A549 treated with Hydrocortisone at 1 μM for 4 hours (cell line): ENCODE data around the gene KDM5B. TPM values are rescaled to one million over a fixed set of nuclear protein-coding genes. Genes with fewer than 3 reads are reported as not detected.

Experiments used
- total RNA-seq: library from RNA; stranded (reverse); fragments of 200-300 nt; extraction: Qiagen RNA extraction; gene quantifications from 5 replicates; pipeline ENCODE4 v1.2.3, GENCODE V29; 2022

Gene KDM5B
- total RNA-seq: 12.6 to 19.2 TPM (median 15.5 TPM) in 5 replicates

GRCh38 chr1:202807926-202808757, at the start of gene KDM5B:
TSS of gene KDM5B (minus strand) at chr1:202808421. CDS start at chr1:202808305, 116 bp downstream.

DNA sequence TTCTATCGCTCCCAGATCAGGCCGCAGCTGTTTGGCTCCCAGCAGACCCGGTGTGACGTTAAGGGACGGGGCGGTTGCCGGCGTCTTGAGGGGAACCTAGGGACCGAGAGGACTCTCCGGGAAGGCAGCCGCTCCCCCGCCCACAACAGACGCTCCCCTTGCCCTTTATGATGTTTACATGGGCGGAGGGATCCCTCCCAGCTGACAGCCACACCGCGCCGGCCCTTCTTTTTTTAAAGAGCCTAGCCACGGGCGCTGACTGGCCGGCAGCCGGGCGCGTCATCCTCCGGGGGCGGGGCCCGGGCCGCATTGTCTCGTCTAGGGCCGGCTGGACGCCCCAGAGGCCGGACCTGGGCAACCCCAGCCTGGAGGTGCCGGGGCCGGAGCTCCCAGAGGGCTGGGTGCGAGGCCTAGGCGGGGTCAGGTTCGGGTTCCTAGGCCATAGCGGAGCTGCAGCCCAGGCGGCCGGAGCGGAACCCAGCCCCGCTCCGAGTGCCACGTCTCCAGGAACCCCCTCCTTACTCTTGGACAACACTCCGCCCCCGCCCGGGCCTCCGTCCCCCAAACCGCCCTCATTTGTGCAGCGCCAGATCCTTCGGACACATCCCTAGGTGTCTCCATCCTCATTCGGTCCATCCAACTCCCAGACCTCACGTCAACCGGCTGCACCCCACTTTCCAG, 2.5 kb upstream of the KDM5B start, which contains the start of gene PCAT6:
Gene PCAT6, plus strand, starts transcription at position 340 of the 681 bp plus-strand sequence.

DNA sequence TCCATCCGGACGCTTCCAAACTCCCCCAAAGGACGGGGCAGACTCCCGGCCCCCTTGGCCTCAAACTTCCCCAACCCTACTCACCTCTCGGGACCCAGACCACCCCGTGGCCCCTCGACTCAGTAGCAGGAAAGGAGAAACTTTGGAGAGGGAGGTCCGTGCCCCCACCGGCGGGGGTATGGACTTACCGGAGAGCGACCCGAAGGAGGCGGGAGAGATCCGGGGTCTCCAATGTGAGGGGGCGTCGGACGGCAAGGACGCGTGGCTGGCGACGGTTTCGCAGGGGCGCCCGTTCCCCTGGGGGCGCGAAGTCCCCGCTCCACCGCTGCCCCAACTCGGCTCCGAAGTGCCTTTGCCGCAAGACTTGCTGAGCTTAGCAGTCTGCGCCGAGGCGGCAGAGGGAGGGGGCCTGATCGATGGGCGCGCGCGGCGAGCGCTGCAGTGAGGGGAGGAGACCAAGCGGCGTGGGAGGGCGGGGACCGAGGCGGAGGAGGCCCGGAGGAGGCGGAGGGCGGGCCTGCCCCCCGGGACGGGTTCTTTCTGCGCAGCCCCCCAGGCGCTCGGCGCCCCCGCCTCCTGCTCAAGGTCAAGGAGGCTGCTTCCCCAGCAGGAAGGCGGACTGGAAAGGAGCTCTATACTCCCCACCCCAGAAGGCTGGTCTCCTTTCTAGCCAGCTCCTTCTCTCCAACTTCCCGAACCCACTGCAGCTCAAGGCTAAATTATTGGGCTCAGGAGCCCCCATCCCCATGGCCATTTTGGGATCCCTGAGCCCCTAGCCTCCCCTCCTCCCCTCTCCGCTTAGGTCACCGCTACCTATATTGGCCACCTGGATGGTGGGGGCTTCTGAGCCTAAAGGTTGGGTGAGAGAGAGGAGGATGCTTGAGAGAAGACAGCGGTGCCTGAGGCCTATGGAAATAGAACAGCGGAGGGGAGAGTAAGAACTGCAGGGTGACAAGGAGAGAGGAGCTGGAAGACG, 97.9 kb downstream of the KDM5B start, which contains the start of gene SYT2:
Gene SYT2, minus strand, starts transcription at position 385 of the 976 bp plus-strand sequence. CDS start 104,682 bp downstream, outside the sequence.

Other genes starting within 250 kb of the KDM5B start
- 0.44 to 0.68 TPM (median 0.53 TPM) in 5 replicates for gene SYT2, start 98.0 kb downstream of the KDM5B start, total RNA-seq
- gene PCAT6, start 2.5 kb upstream of the KDM5B start, total RNA-seq: 2.6 to 4.2 TPM (median 3.8 TPM) in 5 replicates
- 13.6 to 15.3 TPM (median 14.6 TPM) in 5 replicates for gene RABIF, start 80.7 kb upstream of the KDM5B start, total RNA-seq
- gene KLHL12, start 118.8 kb upstream of the KDM5B start, total RNA-seq: 16.3 to 20.8 TPM (median 18.5 TPM) in 5 replicates
- gene ADIPOR1, start 149.9 kb upstream of the KDM5B start, total RNA-seq: 57.7 to 64.7 TPM (median 63.3 TPM) in 5 replicates
- 20.5 to 25.2 TPM (median 22.1 TPM) in 5 replicates for gene CYB5R1, start 158.8 kb upstream of the KDM5B start, total RNA-seq
- gene TMEM183A, start 199.0 kb upstream of the KDM5B start, total RNA-seq: 47.6 to 51.6 TPM (median 50.0 TPM) in 5 replicates
- gene PPFIA4, start 218.1 kb upstream of the KDM5B start, total RNA-seq: 0.15 to 1.0 TPM (median 0.43 TPM) in 5 replicates